Activated gamma-delta T cell treated with anti-CD3 and anti-CD28 coated beads, Interleukin-2, amount 50 U/mL, for 16 hours (primary cell): ENCODE results near the gene SCAPER.
"Not testable (repeated sequence)": the region's sequence is repeated elsewhere in the genome, so short reads cannot be mapped to it uniquely, and the experiment has no call there.

ENCODE experiments used
- DNase-seq: peaks from one replicate; pipeline ENCODE4 v3.0.0-alpha.2; 2020; ENCODE audit warnings: low read depth

SCAPER gene

GRCh38 chr15:76480267-76480666, 424.9 kb downstream of the SCAPER start:
- DNase-seq = no peak

GRCh38 chr15:76470691-76471090, 434.4 kb downstream of the SCAPER start:
- DNase-seq = no peak

GRCh38 chr15:76468722-76469121, 436.4 kb downstream of the SCAPER start:
- DNase-seq = no peak

GRCh38 chr15:76467136-76467535, 438.0 kb downstream of the SCAPER start:
- DNase-seq = no peak

- DNase-seq = no peak
Measured at GRCh38 chr15:76465728-76466127, 439.4 kb downstream of the SCAPER start.

GRCh38 chr15:76464247-76464646, 440.9 kb downstream of the SCAPER start:
- no peak for DNase-seq

GRCh38 chr15:76460871-76461270, 444.3 kb downstream of the SCAPER start:
- DNase-seq = no peak

GRCh38 chr15:76460347-76460746, 444.8 kb downstream of the SCAPER start:
- DNase-seq = no peak

- no peak for DNase-seq
Measured at GRCh38 chr15:76451540-76451939, 453.6 kb downstream of the SCAPER start.

- no peak for DNase-seq
Measured at GRCh38 chr15:76449455-76449854, 455.7 kb downstream of the SCAPER start.

GRCh38 chr15:76448755-76449154, 456.4 kb downstream of the SCAPER start:
- no peak for DNase-seq

- DNase-seq = no peak
Measured at GRCh38 chr15:76447728-76448441, 457.3 kb downstream of the SCAPER start.

- no peak for DNase-seq
Measured at GRCh38 chr15:76440441-76440840, 464.7 kb downstream of the SCAPER start.

- DNase-seq = no peak
Measured at GRCh38 chr15:76439542-76439941, 465.6 kb downstream of the SCAPER start.

- DNase-seq = no peak
Measured at GRCh38 chr15:76433798-76434400, 471.2 kb downstream of the SCAPER start.

GRCh38 chr15:76433036-76433435, 472.1 kb downstream of the SCAPER start:
- DNase-seq = not testable (repeated sequence)

GRCh38 chr15:76432604-76433003, 472.5 kb downstream of the SCAPER start:
- DNase-seq = no peak

GRCh38 chr15:76431971-76432370, 473.2 kb downstream of the SCAPER start:
- DNase-seq = no peak

GRCh38 chr15:76430711-76431110, 474.4 kb downstream of the SCAPER start:
- not testable (repeated sequence) for DNase-seq

- no peak for DNase-seq
Measured at GRCh38 chr15:76429661-76430060, 475.5 kb downstream of the SCAPER start.

- DNase-seq = no peak
Measured at GRCh38 chr15:76426941-76427340, 478.2 kb downstream of the SCAPER start.

GRCh38 chr15:76418352-76419140, 486.6 kb downstream of the SCAPER start:
- no peak for DNase-seq

- DNase-seq = no peak
Measured at GRCh38 chr15:76401285-76401684, 503.9 kb downstream of the SCAPER start.
